Keratinocyte (primary cell): Measurements from ENCODE around the gene GPR137. TPM values are rescaled to one million over a fixed set of nuclear protein-coding genes. Genes with fewer than 3 reads are reported as not detected.

ENCODE experiments used
- DNase-seq: peaks from one replicate; pipeline ENCODE4 v3.0.0-alpha.2; 2011; ENCODE audit warnings: low read depth, missing footprints, low spot score
- FAIRE-seq: peaks from 2 replicates; lab custom pipeline; 2011; peaks lifted over from hg19 to GRCh38; lab: Jason Lieb, UNC
- H2AFZ ChIP-seq: 2 replicates; pipeline ENCODE4 v1.6.0; 2012; ENCODE audit warnings: low read length, control low read depth, inconsistent platforms; ENCODE audit not compliant: control insufficient read depth
- H3K27ac ChIP-seq: 2 replicates; pipeline ENCODE4 v1.5.1; 2011; ENCODE audit warnings: low read length; ENCODE audit not compliant: control insufficient read depth, insufficient read depth
- H3K27me3 ChIP-seq: 3 replicates; pipeline ENCODE4 v1.6.0; 2011; ENCODE audit warnings: low read length; ENCODE audit not compliant: control insufficient read depth, insufficient read depth; ENCODE audit errors: extremely low read depth
- H3K36me3 ChIP-seq, 2 experiments: 2 replicates in 1 of 2; 3 replicates in 1 of 2; pipeline ENCODE4 v1.5.1; 2011; ENCODE audit warnings: low read length in 2 of 2, mild to moderate bottlenecking in 1 of 2; ENCODE audit not compliant: control insufficient read depth in 2 of 2, insufficient read depth in 2 of 2; ENCODE audit errors: extremely low read depth in 1 of 2
- H3K4me1 ChIP-seq: 3 replicates; pipeline ENCODE4 v1.5.1; 2011; ENCODE audit warnings: low read length; ENCODE audit not compliant: control insufficient read depth, insufficient read depth; ENCODE audit errors: extremely low read depth
- H3K4me2 ChIP-seq: 3 replicates; pipeline ENCODE4 v1.6.0; 2011; ENCODE audit warnings: low read depth, low read length; ENCODE audit not compliant: control insufficient read depth, insufficient read depth; ENCODE audit errors: extremely low read depth
- H3K4me3 ChIP-seq, 3 experiments: fragments of 200-600 bp in 1 of 3; sonication (generic) in 1 of 3; 2 replicates in 2 of 3; 3 replicates in 1 of 3; pipeline ENCODE4 v1.5.1; 2011 to 2016; ENCODE audit warnings: low read length in 3 of 3, mild to moderate bottlenecking in 3 of 3, control low read depth in 2 of 3, inconsistent platforms in 1 of 3, low read depth in 1 of 3, mixed read lengths in 1 of 3, mixed run types in 1 of 3, moderate library complexity in 1 of 3; ENCODE audit not compliant: control insufficient read depth in 2 of 3, insufficient read depth in 2 of 3; ENCODE audit errors: extremely low read depth in 1 of 3
- H3K79me2 ChIP-seq: 2 replicates; pipeline ENCODE4 v1.6.0; 2012; ENCODE audit warnings: low read length; ENCODE audit not compliant: control insufficient read depth, insufficient read depth
- H3K9ac ChIP-seq: 3 replicates; pipeline ENCODE4 v1.6.0; 2011; ENCODE audit warnings: low read length; ENCODE audit not compliant: control insufficient read depth, insufficient read depth; ENCODE audit errors: extremely low read depth
- H3K9me1 ChIP-seq: 3 replicates; pipeline ENCODE4 v1.6.0; 2011; ENCODE audit warnings: low read length; ENCODE audit not compliant: control insufficient read depth, insufficient read depth; ENCODE audit errors: extremely low read depth
- H3K9me3 ChIP-seq: 2 replicates; pipeline ENCODE4 v1.5.1; 2012; ENCODE audit warnings: low read depth, low read length; ENCODE audit not compliant: control insufficient read depth
- H4K20me1 ChIP-seq: 3 replicates; pipeline ENCODE4 v1.6.0; 2011; ENCODE audit warnings: low read length; ENCODE audit not compliant: control insufficient read depth, insufficient read depth; ENCODE audit errors: extremely low read depth
- EZH2 ChIP-seq: IDR thresholded peaks from one replicate; pipeline ENCODE4 v1.6.1; 2012; ENCODE audit warnings: inconsistent platforms, mild to moderate bottlenecking, low read length, moderate library complexity
- dilution Hi-C: fragments of 300-500 bp; cut with MboI; formaldehyde crosslinking; loops from one replicate; pipeline ENCODE4 v1.7.0; 2020; ENCODE audit warnings: low sequenced_read_pairs; ENCODE audit not compliant: extremely low pct_ligation_motif_present
- polyA plus RNA-seq, 5 experiments: library from polyadenylated mRNA; depleted of rRNA in 3 of 5; stranded (reverse) in 3 of 5; stranded (forward) in 1 of 5; unstranded in 1 of 5; fragments of >200 nt; gene quantifications; 1 replicate in 1 of 5; 2 replicates in 3 of 5; 3 replicates in 1 of 5; pipeline versions ENCODE4 v1.2.1 to v1.2.3, GENCODE V29; 2011 to 2012; ENCODE audit warnings: missing spikeins in 2 of 5, low read depth in 1 of 5, low replicate concordance in 1 of 5
- TF ChIP-seq, protein P1 (sequence below), 3 experiments: IDR thresholded peaks in 1 of 3; conservative IDR thresholded peaks in 1 of 3; optimal IDR thresholded peaks in 1 of 3; 2 replicates in 2 of 3; 3 replicates in 1 of 3; pipeline versions ENCODE3 to v1.5.1; 2011; ENCODE audit warnings: low read length in 3 of 3, mild to moderate bottlenecking in 3 of 3, moderate library complexity in 2 of 3, control low read depth in 1 of 3, inconsistent platforms in 1 of 3; ENCODE audit not compliant: insufficient read depth in 2 of 3; ENCODE audit errors: extremely low read depth in 1 of 3

Gene GPR137
- polyA plus RNA-seq, 1 donor (not counting 4 experiments of a cell fraction or from before 2014, with no cell fraction given), result 6.6 TPM

GRCh38 chr11:64292460-64293254 lies 7.0 kb downstream of the GPR137 start:
- Histone ChIP-seq H3K9ac (no peak overlapping the region), H3K36me3 (peaks cover 0 to 2% of the 10 kb centered on the region in 2 experiments), H3K4me2 (peak overlapping the region; percentile 48), H3K4me3 (peak overlapping the region; percentile 8 to 34 (median 25)), H3K9me1 (no peaks in the 10 kb centered on the region), H3K9me3 (no peaks in the 10 kb centered on the region), H3K27ac (no peak overlapping the region), H4K20me1 (no peaks in the 10 kb centered on the region), H2AFZ (no peak overlapping the region), H3K79me2 (no peaks in the 10 kb centered on the region), H3K4me1 (peaks cover 6% of the 10 kb centered on the region), H3K27me3 (peaks cover 46% of the 10 kb centered on the region)
- peak; percentile 69 for TF ChIP-seq EZH2
- TF ChIP-seq, protein P1, sequence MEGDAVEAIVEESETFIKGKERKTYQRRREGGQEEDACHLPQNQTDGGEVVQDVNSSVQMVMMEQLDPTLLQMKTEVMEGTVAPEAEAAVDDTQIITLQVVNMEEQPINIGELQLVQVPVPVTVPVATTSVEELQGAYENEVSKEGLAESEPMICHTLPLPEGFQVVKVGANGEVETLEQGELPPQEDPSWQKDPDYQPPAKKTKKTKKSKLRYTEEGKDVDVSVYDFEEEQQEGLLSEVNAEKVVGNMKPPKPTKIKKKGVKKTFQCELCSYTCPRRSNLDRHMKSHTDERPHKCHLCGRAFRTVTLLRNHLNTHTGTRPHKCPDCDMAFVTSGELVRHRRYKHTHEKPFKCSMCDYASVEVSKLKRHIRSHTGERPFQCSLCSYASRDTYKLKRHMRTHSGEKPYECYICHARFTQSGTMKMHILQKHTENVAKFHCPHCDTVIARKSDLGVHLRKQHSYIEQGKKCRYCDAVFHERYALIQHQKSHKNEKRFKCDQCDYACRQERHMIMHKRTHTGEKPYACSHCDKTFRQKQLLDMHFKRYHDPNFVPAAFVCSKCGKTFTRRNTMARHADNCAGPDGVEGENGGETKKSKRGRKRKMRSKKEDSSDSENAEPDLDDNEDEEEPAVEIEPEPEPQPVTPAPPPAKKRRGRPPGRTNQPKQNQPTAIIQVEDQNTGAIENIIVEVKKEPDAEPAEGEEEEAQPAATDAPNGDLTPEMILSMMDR (optimal IDR thresholded peaks at IDR 0.05 in 1 of 3, IDR thresholded peaks at IDR 0.05 in 1 of 3, conservative IDR thresholded peaks at IDR 0.05 in 1 of 3; ENCODE audit: extremely low read depth in 1 of 3, insufficient read depth in 2 of 3, low read length in 3 of 3), result no peak
- dilution Hi-C loops, result no loop called here
- FAIRE-seq (no peak), DNase-seq (no peak)

DNA sequence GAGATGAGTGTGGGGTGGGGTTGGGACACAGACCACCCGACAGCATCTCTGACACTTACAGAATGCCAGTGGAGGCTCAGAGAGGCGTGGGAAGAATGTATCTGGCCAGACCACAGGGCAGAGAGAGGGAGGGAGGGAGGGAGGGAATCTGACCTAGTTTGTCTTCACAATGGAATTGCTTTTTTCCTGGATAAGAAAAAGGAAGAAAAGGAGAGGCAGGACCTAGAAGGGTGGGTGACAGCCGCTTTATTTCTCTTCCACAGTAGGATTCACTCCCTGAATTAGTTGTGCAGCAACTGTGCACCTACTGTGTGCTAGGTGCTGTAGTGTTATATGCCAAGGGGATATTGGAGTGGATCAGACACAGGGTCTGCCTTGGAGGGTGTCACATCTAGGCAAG lies 9.1 kb downstream of the GPR137 start:
- dilution Hi-C loops, result no loop called here
- Histone ChIP-seq H3K4me2 (no peak overlapping the region), H3K27me3 (peaks cover 64% of the 10 kb centered on the region), H3K9ac (no peak overlapping the region), H3K4me1 (peaks cover 10% of the 10 kb centered on the region), H3K9me1 (no peaks in the 10 kb centered on the region), H3K27ac (no peak overlapping the region), H3K9me3 (no peaks in the 10 kb centered on the region), H3K79me2 (no peaks in the 10 kb centered on the region), H3K4me3 (no peak overlapping the region), H4K20me1 (no peaks in the 10 kb centered on the region), H3K36me3 (no peaks in the 10 kb centered on the region), H2AFZ (no peak overlapping the region)
- FAIRE-seq (no peak), DNase-seq (no peak)
- TF ChIP-seq, protein P1 (optimal IDR thresholded peaks at IDR 0.05 in 1 of 3, IDR thresholded peaks at IDR 0.05 in 1 of 3, conservative IDR thresholded peaks at IDR 0.05 in 1 of 3; ENCODE audit: extremely low read depth in 1 of 3, insufficient read depth in 2 of 3, low read length in 3 of 3), result no peak
- TF ChIP-seq EZH2, result no peak
